Measurements from ENCODE around the gene ITGB5. TPM values are rescaled to one million over a fixed set of nuclear protein-coding genes. Genes with fewer than 3 reads are reported as not detected.

ITGB5 gene
- total RNA-seq, 2 experiments from 2014 or later = 0.47 to 0.85 TPM

- Histone ChIP-seq H3K4me1 (ENCODE audit: insufficient read depth, low read length) (no peaks in the 10 kb centered on the region), H3K27me3 (ENCODE audit: control insufficient read depth in 1 of 2, insufficient read depth in 2 of 2, low read length in 2 of 2) (peaks cover 0 to 2% of the 10 kb centered on the region in 2 experiments), H3K27ac (ENCODE audit: low read depth in 1 of 2, low read length in 2 of 2) (no peak overlapping the region), H3K4me3 (ENCODE audit: low read length) (no peak overlapping the region), H3K36me3 (ENCODE audit: insufficient read depth, low read length) (no peaks in the 10 kb centered on the region), H3K9me3 (ENCODE audit: control insufficient read depth in 1 of 2, insufficient read depth in 1 of 2, low read length in 2 of 2) (no peaks in the 10 kb centered on the region)
- Mint-ChIP-seq H3K27me3 (peaks cover 7% of the 10 kb centered on the region), H3K27ac (no peak overlapping the region), H3K4me1 (ENCODE audit: low read depth) (no peaks in the 10 kb centered on the region), H3K9me3 (no peaks in the 10 kb centered on the region), H3K4me3 (no peak overlapping the region), H3K36me3 (ENCODE audit: low read depth) (no peaks in the 10 kb centered on the region)
- no peak for ATAC-seq (ENCODE audit: poor library complexity)
- ChIA-PET CTCF (no interaction called here), POLR2A (no interaction called here)
- intact Hi-C loops (cut with DNase I, micrococcal nuclease) = no loop called here
- no peak for DNase-seq
- TF ChIP-seq CTCF (IDR thresholded peaks at IDR 0.05) = no peak
These were observed 73.6 kb downstream of the ITGB5 start for GRCh38 chr3:124813541-124813940.

- H3K9me3 ChIP-seq (ENCODE audit: control insufficient read depth in 1 of 2, insufficient read depth in 1 of 2, low read length in 2 of 2) = no peaks in the 10 kb centered on the region
- TF ChIP-seq CTCF (IDR thresholded peaks at IDR 0.05) = no peak
- intact Hi-C loops (cut with DNase I, micrococcal nuclease) = no loop called here
- H3K4me3 ChIP-seq (ENCODE audit: low read length) = no peak overlapping the region
- Mint-ChIP-seq H3K36me3 (ENCODE audit: low read depth) (no peaks in the 10 kb centered on the region), H3K9me3 (no peaks in the 10 kb centered on the region), H3K4me1 (ENCODE audit: low read depth) (no peaks in the 10 kb centered on the region), H3K4me3 (no peak overlapping the region), H3K27me3 (peaks cover 12% of the 10 kb centered on the region), H3K27ac (no peak overlapping the region)
- ChIA-PET CTCF (no interaction called here), POLR2A (no interaction called here)
- DNase-seq (no peak), ATAC-seq (ENCODE audit: poor library complexity) (no peak)
- H3K36me3 ChIP-seq (ENCODE audit: insufficient read depth, low read length) = no peaks in the 10 kb centered on the region
- no peak overlapping the region for H3K27ac ChIP-seq (ENCODE audit: low read depth in 1 of 2, low read length in 2 of 2)
- H3K27me3 ChIP-seq (ENCODE audit: control insufficient read depth in 1 of 2, insufficient read depth in 2 of 2, low read length in 2 of 2) = peaks cover 0 to 2% of the 10 kb centered on the region in 2 experiments
- H3K4me1 ChIP-seq (ENCODE audit: insufficient read depth, low read length) = no peaks in the 10 kb centered on the region
These were observed 74.6 kb downstream of the ITGB5 start for GRCh38 chr3:124812291-124813265.

- peaks cover 0 to 2% of the 10 kb centered on the region in 2 experiments for H3K27me3 ChIP-seq (ENCODE audit: control insufficient read depth in 1 of 2, insufficient read depth in 2 of 2, low read length in 2 of 2)
- ATAC-seq (ENCODE audit: poor library complexity) = no peak
- CTCF ChIA-PET = no interaction called here
These were observed 75.7 kb downstream of the ITGB5 start for GRCh38 chr3:124811436-124811835.

More at GRCh38 chr3:124811436-124811835, 75.7 kb downstream of the ITGB5 start:
- DNase-seq = no peak
- H3K36me3 ChIP-seq (ENCODE audit: insufficient read depth, low read length) = no peaks in the 10 kb centered on the region
- Mint-ChIP-seq H3K27ac (no peak overlapping the region), H3K4me3 (no peak overlapping the region), H3K36me3 (ENCODE audit: low read depth) (no peaks in the 10 kb centered on the region), H3K9me3 (no peaks in the 10 kb centered on the region), H3K4me1 (ENCODE audit: low read depth) (no peaks in the 10 kb centered on the region), H3K27me3 (peaks cover 12% of the 10 kb centered on the region)
- POLR2A ChIA-PET = no interaction called here
- H3K4me3 ChIP-seq (ENCODE audit: low read length) = no peak overlapping the region
- TF ChIP-seq CTCF (IDR thresholded peaks at IDR 0.05) = no peak
- no peak overlapping the region for H3K27ac ChIP-seq (ENCODE audit: low read depth in 1 of 2, low read length in 2 of 2)
- H3K4me1 ChIP-seq (ENCODE audit: insufficient read depth, low read length) = no peaks in the 10 kb centered on the region
- H3K9me3 ChIP-seq (ENCODE audit: control insufficient read depth in 1 of 2, insufficient read depth in 1 of 2, low read length in 2 of 2) = no peaks in the 10 kb centered on the region
- intact Hi-C loops (cut with DNase I, micrococcal nuclease) = no loop called here

Measured in CD4-positive, alpha-beta T cell (primary cell).